GM21786 (cell line): ENCODE measurements around the gene MTMR2.
A peak's percentile ranks its signal among the peaks of the same experiment; 100 is the strongest.

Source experiments
- ATAC-seq: cut with Tn5 transposase; IDR thresholded peaks from one replicate; pipeline ENCODE4 v1.9.1; 2021; ENCODE audit not compliant: unreplicated experiment

MTMR2 gene

GRCh38 chr11:95918720-95919119 lies 5.2 kb downstream of the MTMR2 start:
- ATAC-seq = no peak

GRCh38 chr11:95918056-95918455 lies 5.9 kb downstream of the MTMR2 start:
- ATAC-seq = no peak

GRCh38 chr11:95917193-95918036 lies 6.5 kb downstream of the MTMR2 start:
- ATAC-seq = no peak

GRCh38 chr11:95916049-95916448 lies 7.9 kb downstream of the MTMR2 start:
- no peak for ATAC-seq

GRCh38 chr11:95915051-95915450 lies 8.9 kb downstream of the MTMR2 start:
- ATAC-seq = no peak

- ATAC-seq = no peak
Observed at GRCh38 chr11:95913830-95914615, 9.9 kb downstream of the MTMR2 start.

- ATAC-seq = no peak
Observed at GRCh38 chr11:95912902-95913560, 10.9 kb downstream of the MTMR2 start.

GRCh38 chr11:95911369-95911759 lies 12.5 kb downstream of the MTMR2 start:
- ATAC-seq = no peak

- no peak for ATAC-seq
Observed at GRCh38 chr11:95910638-95911368, 13.1 kb downstream of the MTMR2 start.

- no peak for ATAC-seq
Observed at GRCh38 chr11:95908826-95909225, 15.1 kb downstream of the MTMR2 start.

GRCh38 chr11:95907476-95907875 lies 16.4 kb downstream of the MTMR2 start:
- ATAC-seq = no peak

- ATAC-seq = no peak
Observed at GRCh38 chr11:95904009-95904650, 19.8 kb downstream of the MTMR2 start.

GRCh38 chr11:95898782-95899181 lies 25.1 kb downstream of the MTMR2 start:
- ATAC-seq = no peak

GRCh38 chr11:95897731-95898130 lies 26.2 kb downstream of the MTMR2 start:
- no peak for ATAC-seq

- no peak for ATAC-seq
Observed at GRCh38 chr11:95895815-95896214, 28.1 kb downstream of the MTMR2 start.

GRCh38 chr11:95892892-95893570 lies 30.9 kb downstream of the MTMR2 start:
- no peak for ATAC-seq

GRCh38 chr11:95892492-95892891 lies 31.4 kb downstream of the MTMR2 start:
- no peak for ATAC-seq

- peak; percentile 68 for ATAC-seq
Observed at GRCh38 chr11:95891423-95892170, 32.3 kb downstream of the MTMR2 start.

GRCh38 chr11:95888852-95889251 lies 35.1 kb downstream of the MTMR2 start:
- ATAC-seq = no peak
